H9 (cell line): ENCODE data around the gene GRIN3B. TPM values are rescaled to one million over a fixed set of nuclear protein-coding genes. Genes with fewer than 3 reads are reported as not detected.

Experiments used
- DNase-seq: peaks from one replicate; pipeline ENCODE4 v3.0.0-alpha.2; 2017
- H2AFZ ChIP-seq: one replicate; pipeline ENCODE4 v1.6.1; 2013; ENCODE audit warnings: mild to moderate bottlenecking, low read length, control low read depth, moderate library complexity
- H2AK5ac ChIP-seq: 2 replicates; pipeline ENCODE4 v1.6.1; 2013; ENCODE audit warnings: low read length, control low read depth, mixed read lengths; ENCODE audit not compliant: insufficient read length
- H2BK120ac ChIP-seq: one replicate; pipeline ENCODE4 v1.6.1; 2013; ENCODE audit warnings: low read depth, mild to moderate bottlenecking, low read length, control low read depth, inconsistent platforms; ENCODE audit not compliant: poor library complexity, severe bottlenecking
- H2BK12ac ChIP-seq: 2 replicates; pipeline ENCODE4 v1.6.1; 2013; ENCODE audit warnings: low read length, control low read depth, mixed read lengths, low read depth; ENCODE audit not compliant: insufficient read length
- H2BK15ac ChIP-seq: 2 replicates; pipeline ENCODE4 v1.6.1; 2013; ENCODE audit warnings: low read depth, low read length, control low read depth
- H2BK20ac ChIP-seq: one replicate; pipeline ENCODE4 v1.6.1; 2013; ENCODE audit warnings: low read depth, mild to moderate bottlenecking, low read length, control low read depth, inconsistent platforms; ENCODE audit not compliant: poor library complexity, severe bottlenecking
- H2BK5ac ChIP-seq: 2 replicates; pipeline ENCODE4 v1.6.1; 2013; ENCODE audit warnings: low read length, control low read depth, mixed read lengths; ENCODE audit not compliant: insufficient read length
- H3K14ac ChIP-seq: 2 replicates; pipeline ENCODE4 v1.6.1; 2013; ENCODE audit warnings: low read length, control low read depth; ENCODE audit not compliant: insufficient read depth
- H3K18ac ChIP-seq: 2 replicates; pipeline ENCODE4 v1.6.1; 2013; ENCODE audit warnings: low read depth, mild to moderate bottlenecking, mixed read lengths, low read length, control low read depth; ENCODE audit not compliant: insufficient read length
- H3K23ac ChIP-seq: 2 replicates; pipeline ENCODE4 v1.6.1; 2013; ENCODE audit warnings: low read length, control low read depth, mixed read lengths, low read depth; ENCODE audit not compliant: insufficient read length
- H3K23me2 ChIP-seq: 2 replicates; pipeline ENCODE4 v1.6.1; 2013; ENCODE audit warnings: low read depth, mild to moderate bottlenecking, mixed read lengths, low read length, control low read depth; ENCODE audit not compliant: insufficient read length, poor library complexity, severe bottlenecking
- H3K27ac ChIP-seq: 2 replicates; pipeline ENCODE4 v1.5.1; 2013; ENCODE audit warnings: low read length, control low read depth, mixed read lengths, low read depth; ENCODE audit not compliant: insufficient read length
- H3K27me3 ChIP-seq: 2 replicates; pipeline ENCODE4 v1.6.1; 2013; ENCODE audit warnings: low read length, control low read depth, inconsistent platforms; ENCODE audit not compliant: insufficient read depth
- H3K4ac ChIP-seq: 2 replicates; pipeline ENCODE4 v1.6.1; 2013; ENCODE audit warnings: low read depth, mild to moderate bottlenecking, control low read depth, inconsistent platforms, low read length, moderate library complexity
- H3K4me1 ChIP-seq: 2 replicates; pipeline ENCODE4 v1.6.1; 2013; ENCODE audit warnings: low read length, control low read depth, inconsistent platforms; ENCODE audit not compliant: insufficient read depth
- H3K4me2 ChIP-seq: 2 replicates; pipeline ENCODE4 v1.6.1; 2013; ENCODE audit warnings: low read length, control low read depth, mixed read lengths; ENCODE audit not compliant: insufficient read length, insufficient read depth
- H3K56ac ChIP-seq: 2 replicates; pipeline ENCODE4 v1.6.1; 2013; ENCODE audit warnings: low read depth, mild to moderate bottlenecking, mixed read lengths, low read length, control low read depth; ENCODE audit not compliant: insufficient read length
- H3K79me1 ChIP-seq: 2 replicates; pipeline ENCODE4 v1.6.1; 2013; ENCODE audit warnings: low read depth, mild to moderate bottlenecking, moderate library complexity, low read length, control low read depth, inconsistent platforms; ENCODE audit not compliant: insufficient read depth, poor library complexity, severe bottlenecking
- H3K79me2 ChIP-seq: 2 replicates; pipeline ENCODE4 v1.6.1; 2013; ENCODE audit warnings: low read length, control low read depth, inconsistent platforms; ENCODE audit not compliant: insufficient read depth
- H3K9ac ChIP-seq: 2 replicates; pipeline ENCODE4 v1.6.1; 2013; ENCODE audit warnings: low read length, control low read depth, mixed read lengths; ENCODE audit not compliant: insufficient read length; ENCODE audit errors: extremely low read depth
- H3K9me3 ChIP-seq: one replicate; pipeline ENCODE4 v1.6.1; 2013; ENCODE audit warnings: low read depth, low read length, inconsistent platforms; ENCODE audit not compliant: control insufficient read depth
- H3T11ph ChIP-seq: one replicate; pipeline ENCODE4 v1.6.1; 2013; ENCODE audit warnings: mild to moderate bottlenecking, low read length, control low read depth, inconsistent platforms
- H4K20me1 ChIP-seq: one replicate; pipeline ENCODE4 v1.6.1; 2013; ENCODE audit not compliant: control insufficient read depth, insufficient read length, insufficient read depth
- H4K5ac ChIP-seq: 2 replicates; pipeline ENCODE4 v1.6.1; 2013; ENCODE audit warnings: low read depth, mild to moderate bottlenecking, mixed read lengths, low read length, control low read depth; ENCODE audit not compliant: insufficient read length
- H4K8ac ChIP-seq: replicated peaks from 2 replicates; pipeline ENCODE4 v1.6.1; 2013; ENCODE audit warnings: low read length, control low read depth, mixed read lengths, low read depth; ENCODE audit not compliant: insufficient read length
- H4K91ac ChIP-seq: 2 replicates; pipeline ENCODE4 v1.6.1; 2013; ENCODE audit warnings: low read depth, mild to moderate bottlenecking, moderate library complexity, mixed read lengths, low read length, control low read depth; ENCODE audit not compliant: insufficient read length
- H3K27ac Mint-ChIP-seq, 3 experiments: 2 replicates in 2 of 3; 3 replicates in 1 of 3; pipeline ENCODE4 v1.8.0; 2020 to 2021; ENCODE audit warnings: mixed read lengths in 3 of 3, mild to moderate bottlenecking in 1 of 3, moderate library complexity in 1 of 3
- H3K27me3 Mint-ChIP-seq: 2 replicates; pipeline ENCODE4 v1.8.0; 2021; ENCODE audit warnings: low read depth, mild to moderate bottlenecking, moderate library complexity, mixed read lengths
- H3K36me3 Mint-ChIP-seq, 3 experiments: 2 replicates in 2 of 3; 3 replicates in 1 of 3; pipeline ENCODE4 v1.8.0; 2020 to 2021; ENCODE audit warnings: low read depth in 3 of 3, mixed read lengths in 3 of 3; ENCODE audit not compliant: insufficient read depth in 1 of 3
- H3K4me1 Mint-ChIP-seq, 2 experiments: 2 replicates each; pipeline ENCODE4 v1.8.0; 2020; ENCODE audit warnings: mixed read lengths in 2 of 2
- H3K4me3 Mint-ChIP-seq, 2 experiments: 2 replicates in 1 of 2; 3 replicates in 1 of 2; pipeline ENCODE4 v1.8.0; 2020 to 2021; ENCODE audit warnings: mild to moderate bottlenecking in 2 of 2, mixed read lengths in 2 of 2, moderate library complexity in 1 of 2
- H3K9me3 Mint-ChIP-seq, 2 experiments: 2 replicates in 1 of 2; 3 replicates in 1 of 2; pipeline ENCODE4 v1.8.0; 2020; ENCODE audit warnings: mild to moderate bottlenecking in 2 of 2, mixed read lengths in 2 of 2, moderate library complexity in 1 of 2
- CTCF ChIP-seq: fragments of 200-600 bp; sonication (generic); conservative IDR thresholded peaks from 3 replicates; pipeline ENCODE4 v1.8.0; 2021; ENCODE audit warnings: antibody characterized with exemption, mild to moderate bottlenecking
- WGBS: extraction: QIAGEN DNeasy Blood & Tissue Kit; methylation state at CpG from one replicate; pipeline ENCODE4 v1.1.7; 2013; ENCODE audit warnings: missing lambda C conversion rate, low lambda C conversion rate, mixed read lengths; ENCODE audit not compliant: insufficient read length; ENCODE audit errors: extremely low coverage; 5-methylcytosine and 5-hydroxymethylcytosine counted together
- total RNA-seq: library from RNA; stranded (reverse); gene quantifications from 2 replicates; pipeline ENCODE4 v1.2.1, GENCODE V29; 2021

The GRIN3B gene
- total RNA-seq, 1 experiment from 2014 or later = 1.0 TPM

GRCh38 chr19:998064-998463, 2.2 kb upstream of the GRIN3B start:
- WGBS = no CpG with 5 or more reads among the region's 6 CpGs
- Histone ChIP-seq H2AK5ac (no peak overlapping the region), H3K18ac (no peak overlapping the region), H4K8ac (no peak overlapping the region), H3K23ac (no peak overlapping the region), H4K91ac (no peak overlapping the region), H2BK5ac (no peak overlapping the region), H3K9me3 (no peaks in the 10 kb centered on the region), H3K79me1 (no peaks in the 10 kb centered on the region), H2BK20ac (no peak overlapping the region), H3K4me1 (no peaks in the 10 kb centered on the region), H3K9ac (no peak overlapping the region), H2BK15ac (no peak overlapping the region), H3K27me3 (peaks cover 10% of the 10 kb centered on the region), H3K23me2 (peaks cover 10% of the 10 kb centered on the region), H2AFZ (no peak overlapping the region), H3K4ac (no peak overlapping the region), H3T11ph (no peak overlapping the region), H4K5ac (no peak overlapping the region), H2BK12ac (no peak overlapping the region), H3K56ac (no peak overlapping the region), H2BK120ac (no peak overlapping the region), H3K27ac (no peak overlapping the region), H3K79me2 (no peaks in the 10 kb centered on the region), H4K20me1 (peaks cover 4% of the 10 kb centered on the region), H3K14ac (no peak overlapping the region), H3K4me2 (no peak overlapping the region)
- Mint-ChIP-seq H3K4me1 (peaks cover 5 to 10% of the 10 kb centered on the region in 2 experiments), H3K4me3 (peak overlapping the region in 1 of 2 experiments; percentile 9; a peak in 1 of 5 replicates), H3K9me3 (no peaks in the 10 kb centered on the region; a peak in 1 of 5 replicates), H3K36me3 (peaks cover 0 to 6% (median 0%) of the 10 kb centered on the region in 3 experiments; a peak in 3 of 7 replicates), H3K27ac (peak overlapping the region in 1 of 3 experiments; percentile 4; a peak in 1 of 7 replicates), H3K27me3 (peaks cover 50% of the 10 kb centered on the region)
- no peak for DNase-seq
- no peak for TF ChIP-seq CTCF
